ENCODE data around the gene HOXB7.

HOXB7 gene

GRCh38 chr17:48634493-48635208, 23.8 kb upstream of the HOXB7 start:
- TF ChIP-seq CTCF (IDR thresholded peaks at IDR 0.05; ENCODE audit: low read depth, low read length, missing control alignments), result no peak
- H3K4me3 ChIP-seq (ENCODE audit: low read depth, low read length), result no peak overlapping the region
- DNase-seq (ENCODE audit: low read depth), result no peak

GRCh38 chr17:48633266-48633677, 22.5 kb upstream of the HOXB7 start:
- no peak for TF ChIP-seq CTCF (IDR thresholded peaks at IDR 0.05; ENCODE audit: low read depth, low read length, missing control alignments)
- H3K4me3 ChIP-seq (ENCODE audit: low read depth, low read length), result no peak overlapping the region

GRCh38 chr17:48632579-48633265, 21.9 kb upstream of the HOXB7 start:
- no peak for TF ChIP-seq CTCF (IDR thresholded peaks at IDR 0.05; ENCODE audit: low read depth, low read length, missing control alignments)
- H3K4me3 ChIP-seq (ENCODE audit: low read depth, low read length), result no peak overlapping the region
- DNase-seq (ENCODE audit: low read depth), result no peak

More at GRCh38 chr17:48633266-48633677, 22.5 kb upstream of the HOXB7 start:
- DNase-seq (ENCODE audit: low read depth), result no peak

GRCh38 chr17:48631693-48632578, 21.1 kb upstream of the HOXB7 start:
- no peak for DNase-seq (ENCODE audit: low read depth)
- no peak overlapping the region for H3K4me3 ChIP-seq (ENCODE audit: low read depth, low read length)
- no peak for TF ChIP-seq CTCF (IDR thresholded peaks at IDR 0.05; ENCODE audit: low read depth, low read length, missing control alignments)

GRCh38 chr17:48630925-48631692, 20.3 kb upstream of the HOXB7 start:
- no peak overlapping the region for H3K4me3 ChIP-seq (ENCODE audit: low read depth, low read length)
- TF ChIP-seq CTCF (IDR thresholded peaks at IDR 0.05; ENCODE audit: low read depth, low read length, missing control alignments), result no peak
- no peak for DNase-seq (ENCODE audit: low read depth)
